Endothelial cell of umbilical vein (primary cell): ENCODE measurements around the gene FBLN2. TPM values are rescaled to one million over a fixed set of nuclear protein-coding genes. Genes with fewer than 3 reads are reported as not detected.

ENCODE experiments used
- BruUV-seq: library from RNA; stranded (reverse); fragments of 400-500 nt; replicated peaks from 2 replicates; lab custom pipeline; 2021; lab: Mats Ljungman, UMichigan
- CTCF ChIA-PET: fragments of 300-600, 350-600 bp; sonication (Branson Sonifier 250); formaldehyde crosslinking; loops from one replicate; lab custom pipeline; 2021; ENCODE audit warnings: antibody characterized with exemption, inconsistent platforms; lab: Charles Lee
- POLR2A ChIA-PET: fragments of 300-600, 350-600 bp; sonication (Branson Sonifier 250); formaldehyde crosslinking; loops from one replicate; lab custom pipeline; 2021; ENCODE audit warnings: antibody characterized with exemption, inconsistent platforms; lab: Charles Lee
- DNase-seq: peaks from one replicate; pipeline ENCODE4 v3.0.0-alpha.2; 2011; ENCODE audit warnings: low read depth, low spot score
- FAIRE-seq: peaks from 2 replicates; lab custom pipeline; 2011; peaks lifted over from hg19 to GRCh38; lab: Jason Lieb, UNC
- H2AFZ ChIP-seq: 2 replicates; pipeline ENCODE4 v1.6.0; 2012; ENCODE audit warnings: low read depth, low read length, control low read depth, inconsistent platforms
- H3K27ac ChIP-seq: 2 replicates; pipeline ENCODE4 v1.5.1; 2011; ENCODE audit warnings: low read depth, mild to moderate bottlenecking, control low read depth, low read length, moderate library complexity; ENCODE audit not compliant: insufficient read depth
- H3K27me3 ChIP-seq, 2 experiments: 2 replicates each; pipeline versions ENCODE4 v1.6.0 to v1.6.1; 2011; ENCODE audit warnings: low read length in 2 of 2, mixed read lengths in 1 of 2; ENCODE audit not compliant: control insufficient read depth in 2 of 2, insufficient read depth in 2 of 2
- H3K36me3 ChIP-seq, 2 experiments: 2 replicates in 1 of 2; 3 replicates in 1 of 2; pipeline ENCODE4 v1.5.1; 2011; ENCODE audit warnings: low read length in 2 of 2, mild to moderate bottlenecking in 1 of 2, moderate library complexity in 1 of 2; ENCODE audit not compliant: control insufficient read depth in 2 of 2, insufficient read depth in 2 of 2; ENCODE audit errors: extremely low read depth in 1 of 2
- H3K4me1 ChIP-seq: 3 replicates; pipeline ENCODE4 v1.5.1; 2011; ENCODE audit warnings: mild to moderate bottlenecking, low read length; ENCODE audit not compliant: control insufficient read depth, insufficient read depth; ENCODE audit errors: extremely low read depth
- H3K4me2 ChIP-seq: 2 replicates; pipeline ENCODE4 v1.6.1; 2011; ENCODE audit warnings: low read length, control low read depth, mixed read lengths; ENCODE audit not compliant: insufficient read depth
- H3K4me3 ChIP-seq, 3 experiments: fragments of 200-600 bp in 1 of 3; sonication (generic), shearing (Covaris generic) in 1 of 3; replicated peaks in 1 of 3; 2 replicates each; pipeline ENCODE4 v1.5.1; 2011 to 2016; ENCODE audit warnings: control low read depth in 3 of 3, low read length in 3 of 3, mild to moderate bottlenecking in 2 of 3, inconsistent platforms in 1 of 3, low read depth in 1 of 3, moderate library complexity in 1 of 3; ENCODE audit not compliant: insufficient read depth in 1 of 3
- H3K79me2 ChIP-seq: 2 replicates; pipeline ENCODE4 v1.6.0; 2012; ENCODE audit warnings: low read length, inconsistent platforms; ENCODE audit not compliant: control insufficient read depth, insufficient read depth
- H3K9ac ChIP-seq: replicated peaks from 2 replicates; pipeline ENCODE3; 2011; ENCODE audit warnings: low read length, control low read depth; ENCODE audit not compliant: insufficient read depth; ENCODE audit errors: extremely low read depth
- H3K9me1 ChIP-seq: replicated peaks from 3 replicates; pipeline ENCODE4 v1.6.0; 2011; ENCODE audit warnings: mild to moderate bottlenecking, low read length; ENCODE audit not compliant: control insufficient read depth, insufficient read depth; ENCODE audit errors: extremely low read depth
- H3K9me3 ChIP-seq: replicated peaks from 2 replicates; pipeline ENCODE4 v1.5.1; 2012; ENCODE audit warnings: low read length, inconsistent platforms; ENCODE audit not compliant: control insufficient read depth, insufficient read depth
- H4K20me1 ChIP-seq: replicated peaks from 2 replicates; pipeline ENCODE3; 2011; ENCODE audit warnings: mild to moderate bottlenecking, low read length; ENCODE audit not compliant: control insufficient read depth, insufficient read depth; ENCODE audit errors: extremely low read depth
- EZH2 ChIP-seq: IDR thresholded peaks from 2 replicates; pipeline ENCODE4 v1.6.1; 2012; ENCODE audit warnings: borderline replicate concordance, low read depth, mild to moderate bottlenecking, moderate library complexity, low read length, inconsistent platforms; ENCODE audit not compliant: severe bottlenecking
- FOS ChIP-seq: IDR thresholded peaks from 2 replicates; pipeline ENCODE4 v1.6.1; 2011; ENCODE audit warnings: mild to moderate bottlenecking, low read length, moderate library complexity, borderline replicate concordance; ENCODE audit not compliant: insufficient read depth
- GATA2 ChIP-seq: IDR thresholded peaks from 2 replicates; pipeline ENCODE4 v1.7.0; 2011; ENCODE audit warnings: low read depth, mild to moderate bottlenecking, moderate library complexity, mixed read lengths, low read length; ENCODE audit not compliant: insufficient read length, insufficient read depth
- JUN ChIP-seq: IDR thresholded peaks from 2 replicates; pipeline ENCODE4 v1.6.1; 2011; ENCODE audit warnings: borderline replicate concordance, low read depth; ENCODE audit not compliant: insufficient read length, insufficient read depth
- MAX ChIP-seq: IDR thresholded peaks from 2 replicates; pipeline ENCODE4 v1.6.1; 2011; ENCODE audit not compliant: insufficient read depth, insufficient read length
- MYC ChIP-seq: IDR thresholded peaks from one replicate; pipeline ENCODE4 v1.6.1; 2011; ENCODE audit warnings: mild to moderate bottlenecking, low read depth, low read length
- POLR2A ChIP-seq: IDR thresholded peaks from 2 replicates; pipeline ENCODE4 v1.6.1; 2012; ENCODE audit warnings: low read depth, mild to moderate bottlenecking, control low read depth, low read length
- POLR2AphosphoS5 ChIP-seq: IDR thresholded peaks from 2 replicates; pipeline ENCODE4 v1.6.1; 2012; ENCODE audit warnings: low read depth, mild to moderate bottlenecking, control low read depth, low read length, moderate library complexity; ENCODE audit not compliant: insufficient read depth
- dilution Hi-C: fragments of 300-500 bp; cut with MboI; formaldehyde crosslinking; loops from one replicate; pipeline ENCODE4 v1.15.0; 2019; ENCODE audit warnings: low sequenced_read_pairs; ENCODE audit not compliant: extremely low pct_ligation_motif_present
- intact Hi-C: fragments of 100-400 bp; cut with micrococcal nuclease; formaldehyde crosslinking; loops from one replicate; pipeline ENCODE4 v1.10.0; 2022
- polyA plus RNA-seq, 4 experiments: library from polyadenylated mRNA; depleted of rRNA in 3 of 4; stranded (reverse) in 3 of 4; unstranded in 1 of 4; fragments of >200 nt; gene quantifications; 2 replicates each; pipeline versions ENCODE4 v1.2.1 to v1.2.3, GENCODE V29; 2011 to 2012; ENCODE audit warnings: missing spikeins in 1 of 4
- total RNA-seq: library from RNA; stranded (reverse); gene quantifications from 2 replicates; pipeline ENCODE4 v1.2.3, GENCODE V29; 2021
- TF ChIP-seq, protein P1 (sequence below), 2 donors: IDR thresholded peaks; 1 replicate in 1 of 2; 2 replicates in 1 of 2; pipeline ENCODE4 v1.5.1; 2011; ENCODE audit warnings: low read length in 2 of 2, mild to moderate bottlenecking in 2 of 2, moderate library complexity in 2 of 2, control low read depth in 1 of 2, inconsistent platforms in 1 of 2, low read depth in 1 of 2; ENCODE audit not compliant: insufficient read depth in 1 of 2; ENCODE audit errors: extremely low read depth in 1 of 2

FBLN2 gene
- total and polyA plus RNA-seq, 2 donors (not counting 3 experiments of a cell fraction or from before 2014, with no cell fraction given), result 1.4 to 1.9 TPM

DNA sequence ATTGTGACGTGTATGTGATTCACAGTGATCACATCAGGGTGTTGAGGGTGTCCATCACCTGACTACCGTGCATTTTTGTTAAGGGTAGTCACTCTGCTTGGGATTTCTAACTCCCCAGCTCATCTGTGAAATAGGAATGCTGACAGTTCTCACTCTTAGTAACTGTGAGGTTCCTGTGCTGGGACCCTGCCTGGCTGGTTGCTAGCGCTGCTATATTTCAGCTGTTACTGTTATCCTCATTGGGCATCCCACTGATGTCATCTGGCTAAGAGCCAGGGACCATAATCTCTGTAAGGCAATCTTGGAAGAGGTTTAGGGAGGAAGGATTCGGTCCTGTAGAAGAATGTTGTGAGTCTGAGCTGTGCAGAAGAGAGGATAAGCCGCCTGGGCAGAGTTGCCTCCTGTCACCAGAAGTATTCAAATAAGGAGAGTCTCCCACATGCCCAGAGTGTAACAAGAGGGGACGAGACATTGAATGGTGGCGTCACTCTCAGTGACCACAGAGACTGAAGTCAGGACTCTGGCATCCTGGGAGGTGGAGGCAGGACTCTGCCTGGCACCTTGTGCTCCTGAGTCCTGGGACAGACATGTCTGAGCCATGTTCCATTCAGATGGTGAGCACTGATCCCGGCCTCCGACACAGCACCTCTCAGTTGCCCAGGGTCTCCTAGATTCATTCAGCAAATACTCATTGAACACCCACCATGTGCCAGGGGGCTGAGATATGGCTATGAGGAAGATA, 52.2 kb downstream of the FBLN2 start:
- dilution Hi-C loops, result no loop called here
- no TSS peak for BruUV-seq
- H3K4me2 ChIP-seq, result no peak overlapping the region
- no peak overlapping the region for H3K4me3 ChIP-seq
- H3K79me2 ChIP-seq, result no peaks in the 10 kb centered on the region
- H3K9me1 ChIP-seq, result no peaks in the 10 kb centered on the region
- POLR2A ChIA-PET, result no interaction called here
- DNase-seq (no peak), FAIRE-seq (no peak)
- H4K20me1 ChIP-seq, result no peaks in the 10 kb centered on the region
- H2AFZ ChIP-seq, result no peak overlapping the region
- intact Hi-C loops, result no loop called here
- no peak for TF ChIP-seq GATA2
- no peak for TF ChIP-seq JUN
- TF ChIP-seq MAX, result no peak
- TF ChIP-seq EZH2, result no peak
- TF ChIP-seq POLR2AphosphoS5, result no peak
- no peak for TF ChIP-seq POLR2A
- TF ChIP-seq, protein P1, sequence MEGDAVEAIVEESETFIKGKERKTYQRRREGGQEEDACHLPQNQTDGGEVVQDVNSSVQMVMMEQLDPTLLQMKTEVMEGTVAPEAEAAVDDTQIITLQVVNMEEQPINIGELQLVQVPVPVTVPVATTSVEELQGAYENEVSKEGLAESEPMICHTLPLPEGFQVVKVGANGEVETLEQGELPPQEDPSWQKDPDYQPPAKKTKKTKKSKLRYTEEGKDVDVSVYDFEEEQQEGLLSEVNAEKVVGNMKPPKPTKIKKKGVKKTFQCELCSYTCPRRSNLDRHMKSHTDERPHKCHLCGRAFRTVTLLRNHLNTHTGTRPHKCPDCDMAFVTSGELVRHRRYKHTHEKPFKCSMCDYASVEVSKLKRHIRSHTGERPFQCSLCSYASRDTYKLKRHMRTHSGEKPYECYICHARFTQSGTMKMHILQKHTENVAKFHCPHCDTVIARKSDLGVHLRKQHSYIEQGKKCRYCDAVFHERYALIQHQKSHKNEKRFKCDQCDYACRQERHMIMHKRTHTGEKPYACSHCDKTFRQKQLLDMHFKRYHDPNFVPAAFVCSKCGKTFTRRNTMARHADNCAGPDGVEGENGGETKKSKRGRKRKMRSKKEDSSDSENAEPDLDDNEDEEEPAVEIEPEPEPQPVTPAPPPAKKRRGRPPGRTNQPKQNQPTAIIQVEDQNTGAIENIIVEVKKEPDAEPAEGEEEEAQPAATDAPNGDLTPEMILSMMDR (IDR thresholded peaks at IDR 0.05; ENCODE audit: extremely low read depth in 1 of 2, insufficient read depth in 1 of 2, low read depth in 1 of 2, low read length in 2 of 2), result no peak
- TF ChIP-seq FOS, result no peak
- TF ChIP-seq MYC, result no peak
- CTCF ChIA-PET, result no interaction called here
- no peak overlapping the region for H3K27ac ChIP-seq
- H3K27me3 ChIP-seq, result no peaks in the 10 kb centered on the region
- no peaks in the 10 kb centered on the region for H3K4me1 ChIP-seq
- H3K36me3 ChIP-seq, result no peaks in the 10 kb centered on the region
- no peak overlapping the region for H3K9ac ChIP-seq
- H3K9me3 ChIP-seq, result no peaks in the 10 kb centered on the region
